ENCODE results near the gene IL27RA. TPM values are rescaled to one million over a fixed set of nuclear protein-coding genes. Genes with fewer than 3 reads are reported as not detected.

IL27RA gene
- total RNA-seq, 1 experiment from 2014 or later, result 13.6 TPM

DNA sequence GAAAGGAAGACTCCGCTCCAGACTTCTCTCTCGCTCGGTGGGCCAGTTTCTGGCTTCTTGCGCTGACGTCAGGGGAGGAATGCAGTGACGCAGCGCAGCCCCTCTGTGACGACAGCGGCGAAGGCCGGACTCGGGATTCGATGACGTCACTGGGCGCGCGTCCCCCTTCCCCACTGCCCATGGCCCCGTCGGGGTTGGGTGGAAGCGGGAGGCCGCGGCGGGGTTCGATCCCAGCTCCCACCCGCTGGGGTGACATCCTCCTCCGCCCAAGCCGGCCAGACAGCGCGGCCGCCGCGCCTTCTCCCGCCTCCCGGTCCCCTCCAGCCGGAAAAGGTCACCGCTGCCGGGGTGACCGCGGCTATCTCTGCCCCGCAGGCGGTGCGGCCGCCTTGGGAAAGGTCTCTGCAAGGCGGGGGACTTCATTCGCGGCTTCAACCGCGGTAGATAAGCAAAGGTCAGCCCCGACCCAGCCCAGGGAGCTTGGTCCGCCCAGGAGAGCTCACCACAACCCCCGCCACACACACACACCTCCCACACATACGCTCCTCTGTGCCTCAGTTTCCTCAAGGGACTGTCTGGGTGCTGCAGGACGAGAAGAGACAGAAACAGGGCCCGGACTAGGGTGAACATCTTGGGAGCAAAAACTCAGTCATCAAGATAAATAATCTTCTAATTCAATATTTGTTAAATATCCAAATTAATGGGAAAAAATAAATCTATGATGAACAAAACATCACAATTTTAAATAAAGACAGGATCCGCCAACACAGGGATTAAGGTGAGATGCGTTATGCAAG, 24.6 kb upstream of the IL27RA start:
- H3K4me3 Mint-ChIP-seq, result peak overlapping the region; percentile 82 to 93
- Histone ChIP-seq H3K23ac (ENCODE audit: insufficient read length, low read depth, low read length) (no peak overlapping the region), H3K18ac (ENCODE audit: insufficient read length, low read depth, low read length) (peak overlapping the region; percentile 94), H4K20me1 (ENCODE audit: control insufficient read depth, insufficient read depth, insufficient read length) (no peaks in the 10 kb centered on the region), H2AFZ (ENCODE audit: low read length) (no peak overlapping the region), H3T11ph (ENCODE audit: low read length) (no peak overlapping the region), H3K9me3 (ENCODE audit: control insufficient read depth, low read depth, low read length) (no peaks in the 10 kb centered on the region), H3K4me1 (ENCODE audit: insufficient read depth, low read length) (no peaks in the 10 kb centered on the region), H3K27ac (ENCODE audit: insufficient read length, low read depth, low read length) (peak overlapping the region; percentile 66), H2BK5ac (ENCODE audit: insufficient read length, low read length) (no peak overlapping the region), H3K14ac (ENCODE audit: insufficient read depth, low read length) (peak overlapping the region; percentile 91), H3K9ac (ENCODE audit: extremely low read depth, insufficient read length, low read length) (peak overlapping the region; percentile 66), H3K4me2 (ENCODE audit: insufficient read depth, insufficient read length, low read length) (peak overlapping the region; percentile 57), H2BK20ac (ENCODE audit: low read depth, low read length, poor library complexity, severe bottlenecking) (no peak overlapping the region), H2BK12ac (ENCODE audit: insufficient read length, low read depth, low read length) (peak overlapping the region; percentile 53), H2BK120ac (ENCODE audit: low read depth, low read length, poor library complexity, severe bottlenecking) (no peak overlapping the region), H2BK15ac (ENCODE audit: low read depth, low read length) (no peak overlapping the region), H3K56ac (ENCODE audit: insufficient read length, low read depth, low read length) (no peak overlapping the region), H3K4ac (ENCODE audit: low read depth, low read length) (no peak overlapping the region; the same call in 1 of the 2 replicates), H3K79me2 (ENCODE audit: insufficient read depth, low read length) (no peaks in the 10 kb centered on the region), H4K5ac (ENCODE audit: insufficient read length, low read depth, low read length) (no peak overlapping the region), H3K23me2 (ENCODE audit: insufficient read length, low read depth, low read length, poor library complexity, severe bottlenecking) (no peaks in the 10 kb centered on the region), H3K79me1 (ENCODE audit: insufficient read depth, low read depth, low read length, poor library complexity, severe bottlenecking) (no peaks in the 10 kb centered on the region), H4K8ac (replicated peaks; ENCODE audit: insufficient read length, low read depth, low read length) (no peak overlapping the region), H2AK5ac (ENCODE audit: insufficient read length, low read length) (no peak overlapping the region), H3K27me3 (ENCODE audit: insufficient read depth, low read length) (no peaks in the 10 kb centered on the region), H4K91ac (ENCODE audit: insufficient read length, low read depth, low read length) (no peak overlapping the region)
- WGBS (ENCODE audit: extremely low coverage, insufficient read length, low lambda C conversion rate), result no CpG with 5 or more reads among the region's 56 CpGs
- peak; percentile 54 for DNase-seq
- H3K36me3 Mint-ChIP-seq (ENCODE audit: insufficient read depth in 1 of 3, low read depth in 3 of 3), result peaks cover 0 to 2% (median 0%) of the 10 kb centered on the region in 3 experiments; a peak in 1 of 7 replicates
- TF ChIP-seq, protein P1, sequence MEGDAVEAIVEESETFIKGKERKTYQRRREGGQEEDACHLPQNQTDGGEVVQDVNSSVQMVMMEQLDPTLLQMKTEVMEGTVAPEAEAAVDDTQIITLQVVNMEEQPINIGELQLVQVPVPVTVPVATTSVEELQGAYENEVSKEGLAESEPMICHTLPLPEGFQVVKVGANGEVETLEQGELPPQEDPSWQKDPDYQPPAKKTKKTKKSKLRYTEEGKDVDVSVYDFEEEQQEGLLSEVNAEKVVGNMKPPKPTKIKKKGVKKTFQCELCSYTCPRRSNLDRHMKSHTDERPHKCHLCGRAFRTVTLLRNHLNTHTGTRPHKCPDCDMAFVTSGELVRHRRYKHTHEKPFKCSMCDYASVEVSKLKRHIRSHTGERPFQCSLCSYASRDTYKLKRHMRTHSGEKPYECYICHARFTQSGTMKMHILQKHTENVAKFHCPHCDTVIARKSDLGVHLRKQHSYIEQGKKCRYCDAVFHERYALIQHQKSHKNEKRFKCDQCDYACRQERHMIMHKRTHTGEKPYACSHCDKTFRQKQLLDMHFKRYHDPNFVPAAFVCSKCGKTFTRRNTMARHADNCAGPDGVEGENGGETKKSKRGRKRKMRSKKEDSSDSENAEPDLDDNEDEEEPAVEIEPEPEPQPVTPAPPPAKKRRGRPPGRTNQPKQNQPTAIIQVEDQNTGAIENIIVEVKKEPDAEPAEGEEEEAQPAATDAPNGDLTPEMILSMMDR (conservative IDR thresholded peaks at IDR 0.05), result no peak
- H3K4me1 Mint-ChIP-seq, result peaks cover 13 to 14% of the 10 kb centered on the region in 2 experiments; a peak in 3 of 4 replicates
- no peaks in the 10 kb centered on the region; the same call in none of the 2 replicates for H3K27me3 Mint-ChIP-seq (ENCODE audit: low read depth)
- peak overlapping the region; percentile 99 to 100 (median 100) for H3K27ac Mint-ChIP-seq
- H3K9me3 Mint-ChIP-seq, result peaks cover 0 to 4% of the 10 kb centered on the region in 2 experiments; a peak in 2 of 5 replicates
